GM12874 (cell line): ENCODE results near the gene TMEM151A.

Source experiments
- CTCF ChIP-seq: IDR thresholded peaks from 2 replicates; pipeline ENCODE4 v1.5.1; 2011; ENCODE audit warnings: low read depth, mild to moderate bottlenecking, control low read depth, low read length, moderate library complexity; ENCODE audit not compliant: insufficient read depth

TMEM151A gene

GRCh38 chr11:66339162-66339675 is 47.5 kb downstream of the TMEM151A start:
- TF ChIP-seq CTCF: no peak

GRCh38 chr11:66339686-66340483 is 48.2 kb downstream of the TMEM151A start:
- TF ChIP-seq CTCF: no peak

- TF ChIP-seq CTCF: no peak
Observed at GRCh38 chr11:66340596-66341501, 49.2 kb downstream of the TMEM151A start.

GRCh38 chr11:66341502-66342126 is 49.9 kb downstream of the TMEM151A start:
- TF ChIP-seq CTCF: no peak

GRCh38 chr11:66343176-66343575 is 51.5 kb downstream of the TMEM151A start:
- no peak for TF ChIP-seq CTCF

- no peak for TF ChIP-seq CTCF
Observed at GRCh38 chr11:66344550-66345315, 53.0 kb downstream of the TMEM151A start, which contains the start of gene BRMS1. BRMS1 (minus strand) TSS chr11:66345104; CDS start chr11:66342234, 2,870 bp downstream.
